Panc1 (cell line): ENCODE data around the gene ERC2. TPM values are rescaled to one million over a fixed set of nuclear protein-coding genes. Genes with fewer than 3 reads are reported as not detected.

Experiments used
- ATAC-seq: fragments of 200-7000 bp; cut with Tn5 transposase; 2 replicates; pipeline ENCODE4 v1.9.1; 2020; ENCODE audit warnings: mild to moderate bottlenecking, moderate library complexity
- BruUV-seq: library from RNA; stranded (reverse); fragments of 400-500 nt; replicated peaks from 2 replicates; lab custom pipeline; 2021; lab: Mats Ljungman, UMichigan
- CTCF ChIA-PET: fragments of 300-600 bp; sonication (Branson Sonifier 250); formaldehyde crosslinking; loops from one replicate; lab custom pipeline; 2022; ENCODE audit warnings: antibody characterized with exemption; lab: Charles Lee
- POLR2A ChIA-PET: fragments of 300-600 bp; sonication (Branson Sonifier 250); formaldehyde crosslinking; loops from one replicate; lab custom pipeline; 2022; ENCODE audit warnings: antibody characterized with exemption; lab: Charles Lee
- DNase-seq: peaks from one replicate; pipeline ENCODE4 v3.0.0-alpha.2; 2010; ENCODE audit warnings: low read depth, low spot score
- H3K27ac ChIP-seq: 2 replicates; pipeline ENCODE4 v1.5.1; 2011; ENCODE audit warnings: mild to moderate bottlenecking, low read length, inconsistent platforms
- H3K27me3 ChIP-seq: fragments of 200-500 bp; sonication (Bioruptor generic); 2 replicates; pipeline ENCODE4 v1.6.0; 2014; ENCODE audit warnings: low read length, inconsistent platforms; ENCODE audit not compliant: control insufficient read depth, insufficient read depth
- H3K36me3 ChIP-seq: fragments of 200-500 bp; sonication (Bioruptor generic); 2 replicates; pipeline ENCODE4 v1.5.1; 2014; ENCODE audit warnings: inconsistent platforms, mild to moderate bottlenecking, low read length, moderate library complexity; ENCODE audit not compliant: control insufficient read depth, insufficient read depth
- H3K4me1 ChIP-seq: 2 replicates; pipeline ENCODE4 v1.5.1; 2011; ENCODE audit warnings: inconsistent platforms, mild to moderate bottlenecking, low read length, moderate library complexity; ENCODE audit not compliant: control insufficient read depth, insufficient read depth
- H3K4me3 ChIP-seq, 2 experiments: 2 replicates each; pipeline ENCODE4 v1.5.1; 2011 to 2012; ENCODE audit warnings: low read depth in 2 of 2, low read length in 2 of 2, mild to moderate bottlenecking in 2 of 2, inconsistent platforms in 1 of 2, moderate library complexity in 1 of 2
- H3K9me3 ChIP-seq: fragments of 200-500 bp; sonication (Bioruptor generic); 2 replicates; pipeline ENCODE4 v1.5.1; 2014; ENCODE audit warnings: low read depth, mild to moderate bottlenecking, inconsistent platforms, low read length, moderate library complexity; ENCODE audit not compliant: control insufficient read depth, insufficient read depth
- POLR2AphosphoS5 ChIP-seq: IDR thresholded peaks from 2 replicates; pipeline ENCODE4 v1.6.1; 2012; ENCODE audit warnings: mild to moderate bottlenecking, low read depth, low read length, moderate library complexity
- REST ChIP-seq, 2 experiments: IDR thresholded peaks; 2 replicates each; pipeline ENCODE4 v1.6.1; 2011 to 2012; ENCODE audit warnings: low read depth in 2 of 2, control low read depth in 1 of 2, low read length in 1 of 2, mild to moderate bottlenecking in 1 of 2, moderate library complexity in 1 of 2; ENCODE audit not compliant: insufficient read depth in 1 of 2
- SIN3A ChIP-seq: IDR thresholded peaks from 2 replicates; pipeline ENCODE4 v1.6.1; 2012; ENCODE audit warnings: low read depth, mild to moderate bottlenecking, low read length, moderate library complexity, borderline replicate concordance; ENCODE audit not compliant: insufficient read depth
- TCF7L2 ChIP-seq: IDR thresholded peaks from 2 replicates; pipeline ENCODE4 v1.6.1; 2011; ENCODE audit warnings: mild to moderate bottlenecking, low read depth, low read length, inconsistent platforms
- in situ Hi-C: cut with HindIII; loops from 2 replicates; pipeline ENCODE4 v1.10.0; 2016; ENCODE audit warnings: low sequenced_read_pairs, low pct_unique_long_range_greater_than_20kb
- intact Hi-C: fragments of 100-400 bp; cut with micrococcal nuclease; formaldehyde crosslinking; loops from one replicate; pipeline ENCODE4 v1.10.0; 2022; ENCODE audit not compliant: unreplicated experiment
- total RNA-seq: library from RNA; stranded (reverse); gene quantifications from one replicate; pipeline ENCODE4 v1.2.1, GENCODE V29; 2021; ENCODE audit not compliant: unreplicated experiment
- TF ChIP-seq, protein P1 (sequence below): fragments of 450-650 bp; IDR thresholded peaks from 2 replicates; pipeline ENCODE4 v1.5.1; 2017; ENCODE audit warnings: mild to moderate bottlenecking

The ERC2 gene
- total RNA-seq, 1 experiment from 2014 or later = 0.33 TPM

DNA sequence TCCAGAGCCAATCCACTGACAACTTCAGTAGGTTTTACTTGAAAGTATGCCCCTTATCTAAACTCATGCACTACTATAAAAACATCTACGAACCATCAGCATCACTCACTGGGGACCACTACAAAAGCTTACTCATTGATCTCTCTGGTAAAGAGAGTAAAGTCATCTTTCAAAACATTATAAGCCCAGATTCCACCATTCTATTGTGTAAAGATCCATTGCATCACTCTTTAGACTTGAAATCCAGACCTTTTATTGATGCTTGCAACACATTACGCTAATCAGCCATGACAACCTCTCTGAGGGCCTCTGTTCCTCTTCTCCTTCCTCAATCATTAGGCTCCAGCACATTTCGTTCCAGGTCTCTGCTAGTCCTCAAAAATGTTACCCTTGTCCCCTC, 732.3 kb downstream of the ERC2 start:
- intact Hi-C loops = no loop called here
- ATAC-seq (no peak), DNase-seq (no peak)
- ChIA-PET POLR2A (no interaction called here), CTCF (no interaction called here)
- H3K27ac ChIP-seq = no peak overlapping the region
- no peaks in the 10 kb centered on the region for H3K27me3 ChIP-seq
- BruUV-seq = no TSS peak
- no peak overlapping the region for H3K4me3 ChIP-seq
- H3K36me3 ChIP-seq = no peaks in the 10 kb centered on the region
- no peaks in the 10 kb centered on the region for H3K4me1 ChIP-seq
- in situ Hi-C loops = no loop called here
- H3K9me3 ChIP-seq = no peaks in the 10 kb centered on the region
- TF ChIP-seq, protein P1, sequence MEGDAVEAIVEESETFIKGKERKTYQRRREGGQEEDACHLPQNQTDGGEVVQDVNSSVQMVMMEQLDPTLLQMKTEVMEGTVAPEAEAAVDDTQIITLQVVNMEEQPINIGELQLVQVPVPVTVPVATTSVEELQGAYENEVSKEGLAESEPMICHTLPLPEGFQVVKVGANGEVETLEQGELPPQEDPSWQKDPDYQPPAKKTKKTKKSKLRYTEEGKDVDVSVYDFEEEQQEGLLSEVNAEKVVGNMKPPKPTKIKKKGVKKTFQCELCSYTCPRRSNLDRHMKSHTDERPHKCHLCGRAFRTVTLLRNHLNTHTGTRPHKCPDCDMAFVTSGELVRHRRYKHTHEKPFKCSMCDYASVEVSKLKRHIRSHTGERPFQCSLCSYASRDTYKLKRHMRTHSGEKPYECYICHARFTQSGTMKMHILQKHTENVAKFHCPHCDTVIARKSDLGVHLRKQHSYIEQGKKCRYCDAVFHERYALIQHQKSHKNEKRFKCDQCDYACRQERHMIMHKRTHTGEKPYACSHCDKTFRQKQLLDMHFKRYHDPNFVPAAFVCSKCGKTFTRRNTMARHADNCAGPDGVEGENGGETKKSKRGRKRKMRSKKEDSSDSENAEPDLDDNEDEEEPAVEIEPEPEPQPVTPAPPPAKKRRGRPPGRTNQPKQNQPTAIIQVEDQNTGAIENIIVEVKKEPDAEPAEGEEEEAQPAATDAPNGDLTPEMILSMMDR = no peak
- no peak for TF ChIP-seq SIN3A

GRCh38 chr3:55731741-55732140, 736.5 kb downstream of the ERC2 start:
- H3K27ac ChIP-seq = no peak overlapping the region
- TF ChIP-seq, protein P1 = no peak
- TF ChIP-seq TCF7L2 (no peak), POLR2AphosphoS5 (no peak), REST (IDR thresholded peaks at IDR 0.05; ENCODE audit: insufficient read depth in 1 of 2, low read depth in 2 of 2, low read length in 1 of 2) (no peak)
- ATAC-seq = no peak
- H3K4me1 ChIP-seq = no peaks in the 10 kb centered on the region
- POLR2A ChIA-PET = no interaction called here
- no peak overlapping the region for H3K4me3 ChIP-seq
- BruUV-seq = no TSS peak
- no peaks in the 10 kb centered on the region for H3K36me3 ChIP-seq
- CTCF ChIA-PET = no interaction called here
- in situ Hi-C loops = no loop called here
- no peaks in the 10 kb centered on the region for H3K9me3 ChIP-seq
- H3K27me3 ChIP-seq = no peaks in the 10 kb centered on the region; the same call in 1 of the 2 replicates
- no peak for DNase-seq
- intact Hi-C loops = no loop called here

- DNase-seq = no peak
- POLR2A ChIA-PET = no interaction called here
- CTCF ChIA-PET = no interaction called here
- no TSS peak for BruUV-seq
- in situ Hi-C loops (no loop called here), intact Hi-C loops (no loop called here)
- H3K9me3 ChIP-seq = no peaks in the 10 kb centered on the region
- H3K27ac ChIP-seq = no peak overlapping the region
- TF ChIP-seq, protein P1 = no peak
- no peak for TF ChIP-seq REST (IDR thresholded peaks at IDR 0.05; ENCODE audit: insufficient read depth in 1 of 2, low read depth in 2 of 2, low read length in 1 of 2)
- no peak for TF ChIP-seq POLR2AphosphoS5
- no peak for TF ChIP-seq SIN3A
- TF ChIP-seq TCF7L2 = no peak
- H3K4me3 ChIP-seq = no peak overlapping the region
- ATAC-seq = no peak
- H3K4me1 ChIP-seq = no peaks in the 10 kb centered on the region
- H3K36me3 ChIP-seq = no peaks in the 10 kb centered on the region
- no peaks in the 10 kb centered on the region; the same call in 1 of the 2 replicates for H3K27me3 ChIP-seq
Measured at GRCh38 chr3:55729546-55729945, 738.7 kb downstream of the ERC2 start.
